Measurements from ENCODE around the gene FAT1.
A peak's percentile ranks its signal among the peaks of the same experiment; 100 is the strongest.
"Not testable (repeated sequence)": the region's sequence is repeated elsewhere in the genome, so short reads cannot be mapped to it uniquely, and the experiment has no call there.

The FAT1 gene, protein sequence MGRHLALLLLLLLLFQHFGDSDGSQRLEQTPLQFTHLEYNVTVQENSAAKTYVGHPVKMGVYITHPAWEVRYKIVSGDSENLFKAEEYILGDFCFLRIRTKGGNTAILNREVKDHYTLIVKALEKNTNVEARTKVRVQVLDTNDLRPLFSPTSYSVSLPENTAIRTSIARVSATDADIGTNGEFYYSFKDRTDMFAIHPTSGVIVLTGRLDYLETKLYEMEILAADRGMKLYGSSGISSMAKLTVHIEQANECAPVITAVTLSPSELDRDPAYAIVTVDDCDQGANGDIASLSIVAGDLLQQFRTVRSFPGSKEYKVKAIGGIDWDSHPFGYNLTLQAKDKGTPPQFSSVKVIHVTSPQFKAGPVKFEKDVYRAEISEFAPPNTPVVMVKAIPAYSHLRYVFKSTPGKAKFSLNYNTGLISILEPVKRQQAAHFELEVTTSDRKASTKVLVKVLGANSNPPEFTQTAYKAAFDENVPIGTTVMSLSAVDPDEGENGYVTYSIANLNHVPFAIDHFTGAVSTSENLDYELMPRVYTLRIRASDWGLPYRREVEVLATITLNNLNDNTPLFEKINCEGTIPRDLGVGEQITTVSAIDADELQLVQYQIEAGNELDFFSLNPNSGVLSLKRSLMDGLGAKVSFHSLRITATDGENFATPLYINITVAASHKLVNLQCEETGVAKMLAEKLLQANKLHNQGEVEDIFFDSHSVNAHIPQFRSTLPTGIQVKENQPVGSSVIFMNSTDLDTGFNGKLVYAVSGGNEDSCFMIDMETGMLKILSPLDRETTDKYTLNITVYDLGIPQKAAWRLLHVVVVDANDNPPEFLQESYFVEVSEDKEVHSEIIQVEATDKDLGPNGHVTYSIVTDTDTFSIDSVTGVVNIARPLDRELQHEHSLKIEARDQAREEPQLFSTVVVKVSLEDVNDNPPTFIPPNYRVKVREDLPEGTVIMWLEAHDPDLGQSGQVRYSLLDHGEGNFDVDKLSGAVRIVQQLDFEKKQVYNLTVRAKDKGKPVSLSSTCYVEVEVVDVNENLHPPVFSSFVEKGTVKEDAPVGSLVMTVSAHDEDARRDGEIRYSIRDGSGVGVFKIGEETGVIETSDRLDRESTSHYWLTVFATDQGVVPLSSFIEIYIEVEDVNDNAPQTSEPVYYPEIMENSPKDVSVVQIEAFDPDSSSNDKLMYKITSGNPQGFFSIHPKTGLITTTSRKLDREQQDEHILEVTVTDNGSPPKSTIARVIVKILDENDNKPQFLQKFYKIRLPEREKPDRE (N-terminal part only)

DNA sequence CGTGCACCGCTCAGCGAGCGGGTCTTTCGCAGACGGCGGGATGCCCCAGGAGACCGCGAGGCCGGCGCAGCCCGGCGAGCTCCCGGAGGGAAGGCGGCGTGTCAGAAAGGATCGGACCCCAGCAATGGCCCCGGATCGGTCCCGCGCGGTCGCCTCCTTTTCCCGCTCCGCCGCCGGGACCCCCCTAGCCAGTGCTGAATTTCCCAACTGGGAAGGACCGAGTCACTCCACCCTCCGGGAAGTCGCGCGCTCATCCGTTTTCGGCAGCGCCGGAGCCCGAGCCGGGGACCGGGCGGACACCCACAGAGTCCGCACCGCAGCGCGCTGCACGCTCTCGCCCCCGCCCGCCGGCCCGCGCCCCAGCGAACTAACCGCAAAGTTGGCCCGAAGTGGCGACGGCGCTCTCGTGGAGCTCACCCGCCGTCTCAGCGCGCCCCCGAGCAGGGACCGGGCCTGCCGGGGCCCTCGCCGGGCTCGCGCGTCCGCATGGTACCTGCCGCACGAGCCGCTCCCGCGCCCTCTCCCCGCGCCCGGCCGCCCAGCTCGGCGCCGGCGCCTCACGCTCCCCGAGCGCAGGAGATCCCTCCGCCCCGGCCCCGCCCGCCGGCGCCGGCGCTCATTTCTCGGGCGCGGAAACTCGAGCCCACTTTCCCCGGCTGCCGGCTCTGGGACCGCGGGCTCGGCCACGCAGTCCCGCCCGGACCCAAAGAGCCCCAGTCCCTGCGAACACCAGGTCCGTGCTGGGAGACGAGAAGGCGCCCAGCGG, at the start of gene FAT1:
Gene FAT1, minus strand, starts transcription at position 565 of the 766 bp plus-strand sequence. CDS start 14,029 bp downstream, outside the sequence.
- peak; percentile 82 for DNase-seq (ENCODE audit: low spot score)

DNA sequence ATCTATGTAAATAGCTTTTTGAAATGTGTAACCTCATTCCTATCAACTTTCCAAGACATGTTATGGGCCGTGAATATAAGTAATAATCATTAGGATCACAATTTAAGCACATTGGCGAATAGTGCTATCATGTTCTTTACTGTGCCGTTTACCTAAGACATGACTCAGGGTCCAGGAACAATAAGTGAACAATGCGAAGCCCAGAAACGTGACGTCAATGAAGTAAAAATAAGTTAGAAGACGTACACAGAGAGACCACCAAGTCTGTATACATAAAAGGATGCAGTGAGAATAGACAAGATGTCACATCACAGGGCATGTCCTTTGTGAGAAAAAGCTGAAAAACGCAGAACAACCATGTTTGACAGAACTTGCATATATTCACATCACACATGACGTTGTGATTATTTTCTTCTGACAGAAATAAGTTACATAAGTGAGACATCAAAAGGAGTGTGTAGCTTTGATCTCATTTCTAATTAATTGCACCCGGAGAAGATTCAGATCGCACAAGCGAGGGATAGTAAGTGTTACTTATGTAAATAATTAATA, 49.4 kb upstream of the FAT1 start:
- no peak for DNase-seq (ENCODE audit: low spot score)

DNA sequence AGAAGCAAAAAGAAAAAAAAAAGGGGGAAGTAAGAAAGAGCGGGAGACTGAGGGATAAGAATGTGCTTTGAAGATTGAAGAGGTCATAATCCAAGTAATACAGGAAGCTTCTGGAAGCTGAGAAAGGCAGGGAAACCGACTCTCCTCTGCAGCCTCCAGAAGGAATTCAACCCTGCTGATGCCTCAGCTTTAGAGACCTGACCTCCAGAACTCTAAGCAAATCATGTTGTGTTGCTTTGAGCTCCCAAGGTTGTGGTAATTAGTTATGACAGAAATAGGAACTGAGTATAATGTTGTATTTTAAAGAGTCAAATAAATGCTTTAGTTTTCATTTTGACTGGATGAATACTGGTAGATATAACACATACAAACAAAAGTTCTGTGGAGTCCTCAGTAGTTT, 48.0 kb upstream of the FAT1 start:
- DNase-seq (ENCODE audit: low spot score): no peak

DNA sequence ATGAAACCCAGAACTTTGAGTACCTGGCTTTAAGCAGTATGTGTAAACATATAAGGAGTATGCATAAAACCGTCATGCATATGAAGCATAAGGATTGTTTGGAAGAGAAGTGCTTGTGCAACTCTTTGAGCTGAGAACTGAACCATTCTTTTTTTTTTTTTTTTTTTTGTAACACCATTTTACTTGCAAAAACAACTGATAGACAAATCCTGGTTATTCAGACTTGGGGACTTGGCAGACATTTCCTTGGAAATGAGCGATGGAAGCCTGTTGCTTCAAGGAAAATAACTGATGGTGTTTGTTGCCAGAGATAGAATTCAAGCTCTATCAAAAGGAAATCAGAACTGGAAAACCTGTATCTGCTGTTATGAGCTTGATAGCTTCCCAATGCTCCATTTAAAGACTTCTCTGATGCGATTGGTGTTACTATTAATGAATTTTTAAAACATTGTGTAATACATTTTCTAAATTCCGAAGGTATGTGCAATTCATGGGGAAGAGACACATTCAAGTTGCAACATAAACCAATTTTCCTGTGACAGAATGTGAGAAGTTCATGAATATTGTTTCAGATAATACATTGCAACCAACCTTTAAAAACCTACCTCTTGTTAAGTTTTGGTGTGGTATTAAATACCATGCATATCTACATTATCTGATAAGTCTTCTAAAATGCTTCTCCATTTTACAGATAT, 47.0 kb upstream of the FAT1 start:
- no peak for DNase-seq (ENCODE audit: low spot score)

DNA sequence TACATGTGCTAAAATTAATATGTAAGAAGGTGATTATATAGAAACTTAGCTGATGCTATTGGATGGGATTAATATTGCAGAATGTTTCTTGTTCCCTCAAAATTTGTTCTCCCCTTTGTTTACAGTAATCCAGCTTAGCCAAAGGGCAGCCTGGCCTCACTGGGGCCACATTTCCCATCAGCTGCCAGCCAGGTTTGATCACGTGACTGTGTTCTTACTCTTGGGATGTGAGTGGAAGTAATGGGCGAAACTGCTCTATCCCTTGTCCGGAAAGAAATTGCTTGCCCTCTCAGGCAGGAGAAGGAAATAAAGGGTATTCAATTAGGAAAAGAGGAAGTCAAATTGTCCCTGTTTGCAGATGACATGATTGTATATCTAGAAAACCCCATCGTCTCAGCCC, 44.1 kb upstream of the FAT1 start:
- DNase-seq (ENCODE audit: low spot score): no peak

DNA sequence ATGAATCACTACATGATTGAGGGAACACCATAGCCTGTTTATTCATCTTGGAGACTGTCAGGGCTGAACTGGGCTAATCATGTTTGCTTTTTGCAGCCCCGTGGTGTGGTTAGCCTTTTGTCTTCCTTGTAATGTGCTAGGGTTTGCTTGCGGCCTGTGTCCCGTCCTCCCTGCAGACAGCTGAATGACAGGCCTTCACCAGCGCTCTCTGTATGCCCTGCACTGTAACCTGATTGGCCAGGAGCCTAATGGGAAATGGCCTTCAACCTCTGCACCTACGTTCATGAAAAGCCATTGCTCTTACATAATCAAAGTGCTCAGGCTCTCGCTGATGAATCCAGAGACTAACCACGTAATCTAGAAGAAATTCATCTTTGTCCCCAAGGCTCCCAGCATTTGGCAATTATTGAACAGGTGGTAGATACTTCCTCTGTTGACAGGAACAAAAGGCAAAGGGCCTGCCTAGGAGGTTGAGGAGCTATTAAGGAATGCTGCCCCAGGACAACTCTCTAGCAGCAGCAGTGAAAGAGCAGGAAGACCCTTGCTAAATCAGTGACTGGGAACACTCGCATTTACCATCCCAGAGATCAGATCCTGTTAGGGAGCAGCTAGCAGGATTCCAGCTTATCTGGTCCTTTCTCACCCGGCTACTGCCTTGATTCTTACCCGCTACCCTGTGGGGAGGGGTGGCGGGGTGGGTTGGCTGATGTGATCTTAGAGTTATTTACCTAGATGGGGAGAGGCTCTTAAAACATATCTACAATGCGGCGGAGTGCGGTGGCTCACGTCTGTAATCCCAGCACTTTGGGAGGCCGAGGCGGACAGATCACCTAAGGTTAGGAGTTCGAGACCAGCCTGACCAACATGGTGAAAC, 42.3 kb upstream of the FAT1 start:
- DNase-seq (ENCODE audit: low spot score): no peak

DNA sequence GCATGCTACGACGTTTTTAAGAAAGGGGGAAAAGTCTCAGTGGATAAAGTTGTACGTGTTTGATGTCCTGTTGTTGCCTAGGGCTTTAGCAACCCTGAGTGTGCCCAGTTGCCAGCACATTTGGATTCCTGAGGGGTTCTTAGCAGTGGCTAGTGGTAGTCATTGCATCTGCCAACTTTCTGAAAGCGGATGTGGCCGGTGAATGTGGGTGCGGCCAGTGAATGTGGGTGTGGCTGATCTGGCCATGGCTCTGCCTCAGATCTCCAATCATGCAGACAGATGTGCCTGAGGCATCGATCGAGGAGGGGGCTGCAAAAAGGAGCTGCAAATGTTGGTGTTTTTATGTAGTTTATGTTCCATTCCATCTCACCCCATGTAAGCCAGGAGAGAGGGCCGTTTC, 41.5 kb upstream of the FAT1 start:
- DNase-seq (ENCODE audit: low spot score): no peak

DNA sequence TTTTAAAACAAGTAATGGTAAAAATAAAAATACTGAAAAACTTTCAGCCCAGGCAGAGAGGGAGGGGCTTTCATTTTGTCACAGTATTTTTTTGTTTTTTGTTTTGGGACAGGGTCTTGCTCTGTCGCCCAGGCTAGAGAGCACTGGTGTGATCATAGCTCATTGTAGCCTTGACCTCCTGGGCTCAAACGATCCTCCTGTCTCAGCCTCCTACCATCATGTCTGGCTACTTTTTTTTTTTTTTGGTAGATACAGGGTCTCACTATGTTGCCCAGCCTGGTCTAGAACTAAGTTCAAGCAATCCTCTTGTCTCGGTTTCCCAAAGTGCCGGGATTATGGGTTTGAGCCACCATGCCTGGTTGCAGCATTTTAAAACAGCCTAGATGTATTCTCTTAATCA, 40.8 kb upstream of the FAT1 start:
- no peak for DNase-seq (ENCODE audit: low spot score)

DNA sequence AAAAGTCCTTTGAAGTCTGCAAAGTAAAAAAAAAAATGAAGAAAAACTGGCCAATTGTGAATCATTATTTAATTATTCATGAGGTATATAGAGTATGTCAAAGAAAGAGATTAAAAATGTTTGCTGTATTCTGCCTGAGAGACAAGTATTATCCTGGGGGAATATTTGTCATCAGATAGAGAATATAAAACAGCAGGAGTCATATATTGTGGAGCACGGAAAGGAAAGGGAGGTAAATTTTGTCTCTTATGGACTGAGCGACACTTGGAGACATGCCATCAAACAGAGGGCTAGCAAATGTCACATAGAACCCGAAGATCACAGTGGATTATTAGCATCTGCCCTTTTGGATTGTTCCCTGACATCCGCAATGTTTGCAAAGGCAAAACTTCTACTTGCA, 39.2 kb upstream of the FAT1 start:
- DNase-seq (ENCODE audit: low spot score): no peak

DNA sequence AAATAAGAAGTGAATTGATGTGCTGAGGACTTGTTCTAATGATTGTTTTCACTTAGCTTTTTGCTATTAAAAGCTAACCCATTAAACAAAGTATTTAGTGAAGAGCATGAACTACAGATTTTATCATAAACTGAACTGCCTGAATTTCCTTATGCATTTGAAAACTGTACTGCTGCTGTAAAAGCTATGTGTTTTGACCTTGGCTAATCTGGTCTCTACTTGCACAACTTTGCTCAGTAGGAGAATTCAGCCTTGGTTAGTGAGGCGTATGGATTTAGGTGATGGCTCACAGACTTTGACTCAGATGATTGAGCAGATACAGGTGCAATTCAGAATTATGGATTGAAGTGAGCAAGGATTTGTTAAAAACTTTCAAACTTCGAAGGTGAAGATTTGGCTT, 38.7 kb upstream of the FAT1 start:
- no peak for DNase-seq (ENCODE audit: low spot score)

DNA sequence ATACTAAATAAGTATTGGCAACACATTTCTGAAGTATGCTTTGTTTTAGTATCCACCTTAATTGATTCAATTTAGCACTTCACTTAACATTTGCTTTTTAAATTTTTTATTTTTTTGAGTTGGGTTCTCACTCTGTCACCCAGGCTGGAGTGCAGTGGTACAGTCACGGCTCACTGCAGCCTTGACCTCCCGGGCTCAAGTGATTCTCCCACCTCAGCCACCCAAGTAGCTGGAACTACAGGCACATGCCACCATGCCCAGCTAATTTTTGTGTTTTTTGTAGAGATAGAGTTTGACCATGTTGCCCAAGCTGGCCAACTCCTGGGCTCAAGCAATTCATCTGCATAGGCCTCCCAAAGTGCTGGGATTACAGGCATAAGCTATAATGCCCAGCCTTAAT, 38.3 kb upstream of the FAT1 start:
- DNase-seq (ENCODE audit: low spot score): not testable (repeated sequence)

DNA sequence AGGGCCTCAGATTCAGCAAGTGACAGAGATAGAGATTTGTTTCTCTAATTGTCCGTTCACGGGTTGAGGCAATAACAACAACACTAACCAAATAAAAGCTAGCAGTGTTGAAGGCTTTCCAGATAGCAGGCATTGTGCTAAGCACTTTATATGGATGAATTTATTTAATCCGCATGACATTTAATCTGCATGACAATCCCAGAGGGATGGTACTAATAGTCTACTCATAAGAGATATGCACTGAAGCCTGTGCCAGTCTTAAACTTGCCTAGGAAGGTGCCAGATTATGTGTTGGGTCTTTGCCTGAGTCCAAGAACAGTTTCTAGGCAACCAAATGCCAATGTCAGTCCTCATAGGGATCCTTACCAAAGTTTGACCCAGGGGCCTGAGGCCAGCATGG, 37.7 kb upstream of the FAT1 start:
- DNase-seq (ENCODE audit: low spot score): no peak

DNA sequence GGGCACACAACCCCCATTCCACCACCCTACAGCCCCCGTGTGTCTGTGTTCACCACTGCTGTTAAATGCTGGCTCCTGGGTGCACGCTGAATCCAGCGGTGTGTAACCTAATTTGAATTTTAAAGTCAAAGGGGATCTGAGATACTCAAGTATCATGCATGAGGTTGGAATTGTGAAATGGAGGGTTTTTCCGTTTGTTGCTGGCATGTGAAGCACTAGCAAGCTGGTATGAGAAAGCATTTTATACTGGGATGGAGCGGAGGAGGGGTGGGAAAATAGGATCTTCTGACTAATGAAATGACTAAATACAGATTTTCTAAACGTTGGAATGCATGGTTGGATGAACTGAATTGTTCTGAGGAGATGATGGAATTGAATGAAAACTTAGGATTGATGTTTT, 36.9 kb upstream of the FAT1 start:
- no peak for DNase-seq (ENCODE audit: low spot score)

DNA sequence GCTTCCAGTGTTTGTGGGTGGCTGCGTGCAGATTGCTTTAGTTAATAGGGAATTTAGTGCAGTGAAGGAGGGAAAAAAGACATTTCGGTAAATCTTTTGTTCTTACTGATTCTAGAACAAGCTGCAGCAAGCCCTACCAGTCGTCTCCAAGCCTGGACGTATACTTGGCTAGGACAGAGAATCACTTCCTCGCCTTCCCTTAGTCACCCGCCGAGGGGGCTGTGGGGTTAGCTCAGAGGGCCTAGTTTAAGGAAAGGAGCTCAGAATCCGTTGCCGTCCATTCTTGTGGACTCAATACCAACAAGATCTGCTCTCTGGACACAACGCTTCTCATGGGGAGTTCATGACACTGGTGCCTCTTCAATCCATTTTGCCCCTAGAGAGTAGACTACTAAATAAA, 36.3 kb upstream of the FAT1 start:
- DNase-seq (ENCODE audit: low spot score): no peak

DNA sequence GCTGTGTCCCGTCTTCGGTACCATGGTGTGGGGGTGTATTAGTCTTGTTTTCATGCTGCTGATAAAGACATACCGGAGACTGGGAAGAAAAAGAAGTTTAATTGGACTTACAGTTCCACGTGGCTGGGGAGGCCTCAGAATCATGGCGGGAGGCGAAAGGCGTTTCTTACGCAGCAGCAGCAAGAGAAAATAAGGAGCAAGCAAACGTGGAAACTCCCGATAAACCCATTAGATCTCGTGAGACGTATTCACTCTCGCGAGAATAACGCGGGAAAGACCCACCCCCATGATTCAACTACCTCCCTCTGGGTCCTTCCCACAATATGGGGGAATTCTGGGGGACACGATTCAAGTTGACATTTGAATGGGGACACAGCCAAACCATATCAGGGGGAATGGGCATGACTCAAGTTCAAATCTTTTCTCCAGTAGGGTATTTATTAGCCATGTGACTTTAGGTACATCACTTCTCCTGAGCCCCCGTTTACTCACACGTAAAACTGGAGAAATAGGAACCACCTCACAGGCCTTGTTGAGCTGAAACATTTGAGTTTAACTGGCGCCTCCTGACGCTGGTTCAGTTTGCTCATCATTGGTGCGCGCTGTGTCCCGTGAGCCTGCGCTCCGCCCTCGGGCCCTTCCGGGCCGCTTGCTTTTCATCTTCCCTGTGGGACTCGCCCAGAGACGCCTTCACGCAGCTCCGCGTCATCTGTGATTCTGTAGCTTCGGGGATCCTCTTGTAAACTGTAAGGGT, 35.5 kb upstream of the FAT1 start:
- no peak for DNase-seq (ENCODE audit: low spot score)

DNA sequence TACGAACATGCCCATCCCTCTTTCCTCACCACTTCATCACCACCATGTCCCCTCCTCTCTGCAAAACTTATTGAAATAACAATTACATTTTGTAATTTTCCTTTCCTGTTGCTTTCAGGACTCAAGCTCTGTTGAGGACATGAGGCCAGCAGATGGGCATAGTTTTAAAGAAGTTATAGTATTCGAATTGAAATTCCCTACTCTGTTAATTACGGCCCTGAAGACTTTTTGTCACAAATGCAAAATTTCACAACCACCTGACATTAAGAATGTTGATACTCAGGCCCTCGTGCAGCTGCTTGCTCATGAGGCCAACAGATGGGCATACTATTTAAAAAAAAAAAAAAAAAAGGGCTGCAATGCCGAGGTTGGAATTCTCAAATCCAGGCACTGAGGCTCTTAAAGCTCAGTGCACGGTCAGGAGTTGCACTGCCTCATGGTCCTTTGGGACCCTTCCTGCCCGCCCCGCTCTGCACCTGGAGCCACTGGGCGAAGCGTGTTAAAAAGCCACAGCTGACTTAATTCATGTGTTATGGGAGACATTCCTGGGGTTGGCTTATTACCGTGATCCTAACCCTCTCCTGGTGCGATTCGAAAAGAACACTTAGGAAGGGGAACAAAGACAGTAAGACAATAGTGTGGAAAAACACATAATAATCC, 34.2 kb upstream of the FAT1 start:
- no peak for DNase-seq (ENCODE audit: low spot score)

DNA sequence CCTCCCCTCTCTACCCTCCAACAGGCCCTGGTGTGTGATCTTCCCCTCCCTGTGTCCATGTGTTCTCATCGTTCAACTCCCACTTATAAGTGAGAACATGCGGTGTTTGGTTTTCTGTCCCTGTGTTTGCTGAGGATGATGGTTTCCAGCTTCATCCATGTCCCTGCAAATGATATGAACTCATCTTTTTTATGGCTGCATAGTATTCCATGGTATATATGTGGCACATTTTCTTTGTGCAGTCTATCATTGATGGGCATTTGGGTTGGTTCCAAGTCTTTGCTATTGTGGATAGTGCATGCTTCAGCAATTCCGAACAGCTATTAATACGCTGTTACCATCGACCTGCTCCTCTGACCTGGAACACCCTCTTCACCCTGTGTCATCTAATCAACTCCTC, 32.9 kb upstream of the FAT1 start:
- not testable (repeated sequence) for DNase-seq (ENCODE audit: low spot score)
